Tibial nerve (tissue), 4 donors: ENCODE measurements around the gene FSTL4. TPM values are rescaled to one million over a fixed set of nuclear protein-coding genes. Genes with fewer than 3 reads are reported as not detected.

Experiments
- DNase-seq, 2 donors: peaks; one replicate each; pipeline ENCODE4 v3.0.0-alpha.2; 2019; ENCODE audit warnings: low spot score in 2 of 2
- H3K27ac ChIP-seq, 4 donors: fragments of 200-600 bp; sonication (generic) in 3 of 4; one replicate each; pipeline ENCODE4 v1.5.1; 2017 to 2019; ENCODE audit warnings: mild to moderate bottlenecking in 1 of 4
- H3K27me3 ChIP-seq, 2 donors: fragments of 200-600 bp; sonication (generic) in 1 of 2; one replicate each; pipeline versions ENCODE4 v1.5.1 to v1.6.0; 2017 to 2019
- H3K36me3 ChIP-seq, 3 donors: fragments of 200-600 bp; sonication (generic); one replicate each; pipeline ENCODE4 v1.5.1; 2018 to 2019
- H3K4me1 ChIP-seq, 4 donors: fragments of 200-600 bp; sonication (generic) in 3 of 4; one replicate each; pipeline ENCODE4 v1.5.1; 2017 to 2019
- H3K4me3 ChIP-seq, 4 donors: fragments of 200-600 bp; sonication (generic) in 3 of 4; one replicate each; pipeline ENCODE4 v1.5.1; 2017 to 2019; ENCODE audit warnings: mild to moderate bottlenecking in 1 of 4, moderate library complexity in 1 of 4
- H3K9me3 ChIP-seq, 4 donors: fragments of 200-600 bp; sonication (generic) in 3 of 4; one replicate each; pipeline ENCODE4 v1.5.1; 2017 to 2019
- CTCF ChIP-seq, 5 experiments: fragments of 200-600 bp in 3 of 5; fragments of 450-650 bp in 2 of 5; sonication (generic) in 3 of 5; IDR thresholded peaks; one replicate each; pipeline ENCODE4 v1.5.1; 2016 to 2019; ENCODE audit warnings: antibody characterized with exemption in 5 of 5, mild to moderate bottlenecking in 3 of 5, moderate library complexity in 2 of 5
- EP300 ChIP-seq, 2 donors: sonication (generic); formaldehyde crosslinking; IDR thresholded peaks; one replicate each; pipeline ENCODE4 v1.6.1; 2017; ENCODE audit warnings: antibody characterized with exemption in 2 of 2, mild to moderate bottlenecking in 1 of 2
- POLR2A ChIP-seq, 2 donors: fragments of 450-650 bp; IDR thresholded peaks; one replicate each; pipeline ENCODE4 v1.6.1; 2017; ENCODE audit warnings: antibody characterized with exemption in 2 of 2, mild to moderate bottlenecking in 2 of 2, moderate library complexity in 2 of 2
- WGBS, 2 donors: methylation state at CpG; one replicate each; pipeline ENCODE4 v1.1.5; 2018; 5-methylcytosine and 5-hydroxymethylcytosine counted together
- total RNA-seq, 4 donors: library from RNA; depleted of rRNA; stranded (reverse); fragments of >200 nt; gene quantifications; one replicate each; pipeline ENCODE4 v1.1.0, GENCODE V29; 2016

Gene FSTL4
- total RNA-seq, 4 donors from 2014 or later = 0.22 TPM; not detected in 3

- DNase-seq = no peak
- Histone ChIP-seq H3K9me3 (no peaks in the 10 kb centered on the region), H3K36me3 (no peaks in the 10 kb centered on the region), H3K4me1 (no peaks in the 10 kb centered on the region), H3K27me3 (no peaks in the 10 kb centered on the region), H3K4me3 (no peak overlapping the region), H3K27ac (no peak overlapping the region)
- 73 to 80% methylated on average over 5 to 6 of the region's 6 CpGs for WGBS, 2 donors
- TF ChIP-seq CTCF (IDR thresholded peaks at IDR 0.05) (no peak), POLR2A (IDR thresholded peaks at IDR 0.05) (no peak), EP300 (IDR thresholded peaks at IDR 0.05) (no peak)
These were observed 143.7 kb downstream of the FSTL4 start for GRCh38 chr5:133468596-133468995.

DNA sequence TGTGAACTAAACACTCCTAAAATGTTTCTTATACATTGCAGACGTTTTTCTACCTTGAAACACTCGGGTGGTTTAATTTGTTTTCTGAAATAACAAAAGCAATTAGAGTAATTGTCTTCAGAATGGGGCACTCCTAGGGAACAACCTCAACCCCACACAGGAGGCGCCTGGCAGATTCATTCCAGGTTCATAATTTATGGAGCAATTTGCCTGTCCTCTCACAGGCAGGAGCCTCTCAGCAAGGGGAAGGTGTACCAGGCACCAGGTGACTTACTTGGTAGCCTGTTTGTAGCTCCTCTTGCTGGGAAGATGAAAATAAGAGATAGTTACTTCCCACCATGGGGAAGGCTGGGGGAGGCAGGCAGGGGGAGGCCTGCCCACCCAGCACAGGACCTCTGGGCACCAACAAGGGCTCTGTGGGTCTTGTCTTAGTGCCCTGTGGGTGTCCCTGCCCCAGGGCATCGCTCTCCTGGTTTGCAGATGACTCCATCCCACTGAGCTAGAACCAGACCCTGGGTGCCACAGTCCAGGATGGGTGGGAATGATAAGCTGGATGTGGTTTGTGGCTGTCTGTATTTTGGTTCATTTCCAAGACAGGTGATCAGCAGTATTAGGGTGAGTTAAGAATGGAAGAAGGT is 144.4 kb downstream of the FSTL4 start:
- H3K4me1 ChIP-seq = no peaks in the 10 kb centered on the region
- no peak overlapping the region for H3K27ac ChIP-seq
- H3K27me3 ChIP-seq = no peaks in the 10 kb centered on the region
- no peaks in the 10 kb centered on the region for H3K36me3 ChIP-seq
- H3K4me3 ChIP-seq = no peak overlapping the region
- H3K9me3 ChIP-seq = no peaks in the 10 kb centered on the region
- WGBS, 2 donors = 52 to 74% methylated on average over 4 of the region's 4 CpGs
- DNase-seq = no peak
- TF ChIP-seq POLR2A (IDR thresholded peaks at IDR 0.05) (no peak), CTCF (IDR thresholded peaks at IDR 0.05) (no peak), EP300 (IDR thresholded peaks at IDR 0.05) (no peak)

- 49 to 52% methylated on average over 7 of the region's 7 CpGs for WGBS, 2 donors
- no peak overlapping the region for H3K4me3 ChIP-seq
- no peak for TF ChIP-seq CTCF (IDR thresholded peaks at IDR 0.05)
- no peak for TF ChIP-seq POLR2A (IDR thresholded peaks at IDR 0.05)
- no peak for TF ChIP-seq EP300 (IDR thresholded peaks at IDR 0.05)
- H3K4me1 ChIP-seq = no peaks in the 10 kb centered on the region
- no peak for DNase-seq
- no peaks in the 10 kb centered on the region for H3K9me3 ChIP-seq
- no peaks in the 10 kb centered on the region for H3K36me3 ChIP-seq
- no peaks in the 10 kb centered on the region for H3K27me3 ChIP-seq
- H3K27ac ChIP-seq = no peak overlapping the region
These were observed 145.0 kb downstream of the FSTL4 start for GRCh38 chr5:133467335-133467779.

DNA sequence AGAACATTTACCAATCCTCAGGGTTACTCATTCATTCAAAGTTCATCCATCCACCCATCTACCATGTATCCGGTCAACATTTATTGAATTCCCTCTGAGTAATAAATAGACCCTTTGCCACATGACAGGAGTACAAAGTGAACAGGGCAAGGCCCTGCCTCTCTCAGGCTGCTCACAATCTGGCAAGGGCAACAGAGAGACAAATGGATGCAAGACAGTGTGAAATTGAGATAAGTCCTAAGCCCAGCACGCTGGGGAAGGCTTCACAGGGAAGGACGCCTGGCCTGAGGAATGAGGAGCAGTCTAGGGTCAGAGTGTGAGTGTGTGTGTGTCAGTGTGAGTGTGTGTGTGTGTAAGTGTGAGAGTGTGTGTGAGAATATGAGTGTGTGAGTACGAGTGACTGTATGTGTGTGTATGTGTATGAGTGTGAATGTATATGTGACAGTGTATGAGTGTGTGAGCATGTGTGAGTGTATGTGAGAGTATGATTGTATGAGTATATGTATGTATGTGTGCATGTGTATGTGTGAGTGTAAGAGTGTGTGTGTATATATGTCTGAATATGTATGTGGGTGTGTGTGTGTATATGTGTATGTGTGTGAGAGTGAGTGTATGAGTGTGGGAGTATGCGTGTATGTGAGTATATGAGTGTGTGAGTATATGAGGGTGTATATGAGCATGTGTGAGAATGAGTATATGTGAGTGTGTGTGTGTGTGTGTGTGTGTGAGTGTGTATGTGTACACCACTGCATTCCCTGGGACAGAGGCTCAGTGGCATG is 145.6 kb downstream of the FSTL4 start:
- no peak overlapping the region for H3K4me3 ChIP-seq
- no peaks in the 10 kb centered on the region for H3K27me3 ChIP-seq
- H3K27ac ChIP-seq = no peak overlapping the region
- TF ChIP-seq EP300 (IDR thresholded peaks at IDR 0.05) (no peak), POLR2A (IDR thresholded peaks at IDR 0.05) (no peak), CTCF (IDR thresholded peaks at IDR 0.05) (no peak)
- no peaks in the 10 kb centered on the region for H3K9me3 ChIP-seq
- no peaks in the 10 kb centered on the region for H3K36me3 ChIP-seq
- no peak for DNase-seq
- H3K4me1 ChIP-seq = no peaks in the 10 kb centered on the region
- 87 to 93% methylated on average over 5 of the region's 5 CpGs for WGBS, 2 donors

DNA sequence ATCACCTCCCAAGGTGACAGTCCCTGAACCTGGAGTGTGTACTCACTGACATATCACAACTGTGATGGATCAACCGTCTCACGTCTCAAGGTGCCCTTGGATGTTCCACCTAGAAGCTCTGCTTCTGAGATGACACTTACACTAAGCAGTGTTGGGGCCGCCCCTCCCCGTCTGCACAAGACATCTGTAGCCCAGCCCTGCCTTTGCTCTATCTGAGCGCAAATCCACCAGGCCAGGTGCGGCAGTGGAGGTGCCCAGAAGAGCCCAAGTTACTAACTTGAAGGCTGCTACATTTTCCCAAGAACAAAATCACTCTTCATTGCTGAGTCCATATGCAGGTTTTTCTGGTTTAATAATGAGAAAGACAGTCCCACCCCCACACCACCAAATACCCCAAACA is 148.3 kb downstream of the FSTL4 start:
- no peak overlapping the region for H3K4me3 ChIP-seq
- no peaks in the 10 kb centered on the region for H3K36me3 ChIP-seq
- H3K27ac ChIP-seq = no peak overlapping the region
- no peaks in the 10 kb centered on the region for H3K27me3 ChIP-seq
- TF ChIP-seq CTCF (IDR thresholded peaks at IDR 0.05) (no peak), POLR2A (IDR thresholded peaks at IDR 0.05) (no peak), EP300 (IDR thresholded peaks at IDR 0.05) (no peak)
- no peak for DNase-seq
- H3K9me3 ChIP-seq = no peaks in the 10 kb centered on the region
- H3K4me1 ChIP-seq = no peaks in the 10 kb centered on the region
- WGBS, 2 donors = 97% methylated on average over 6 of the region's 6 CpGs
